HPDE6-E6E7 (cell line): Measurements from ENCODE around the gene SPDYE1.
A peak's percentile ranks its signal among the peaks of the same experiment; 100 is the strongest.

Experiments
- DNase-seq: peaks from one replicate; pipeline ENCODE4 v3.0.0; 2011; ENCODE audit warnings: missing footprints; ENCODE audit errors: extremely low spot score

Gene SPDYE1

DNA sequence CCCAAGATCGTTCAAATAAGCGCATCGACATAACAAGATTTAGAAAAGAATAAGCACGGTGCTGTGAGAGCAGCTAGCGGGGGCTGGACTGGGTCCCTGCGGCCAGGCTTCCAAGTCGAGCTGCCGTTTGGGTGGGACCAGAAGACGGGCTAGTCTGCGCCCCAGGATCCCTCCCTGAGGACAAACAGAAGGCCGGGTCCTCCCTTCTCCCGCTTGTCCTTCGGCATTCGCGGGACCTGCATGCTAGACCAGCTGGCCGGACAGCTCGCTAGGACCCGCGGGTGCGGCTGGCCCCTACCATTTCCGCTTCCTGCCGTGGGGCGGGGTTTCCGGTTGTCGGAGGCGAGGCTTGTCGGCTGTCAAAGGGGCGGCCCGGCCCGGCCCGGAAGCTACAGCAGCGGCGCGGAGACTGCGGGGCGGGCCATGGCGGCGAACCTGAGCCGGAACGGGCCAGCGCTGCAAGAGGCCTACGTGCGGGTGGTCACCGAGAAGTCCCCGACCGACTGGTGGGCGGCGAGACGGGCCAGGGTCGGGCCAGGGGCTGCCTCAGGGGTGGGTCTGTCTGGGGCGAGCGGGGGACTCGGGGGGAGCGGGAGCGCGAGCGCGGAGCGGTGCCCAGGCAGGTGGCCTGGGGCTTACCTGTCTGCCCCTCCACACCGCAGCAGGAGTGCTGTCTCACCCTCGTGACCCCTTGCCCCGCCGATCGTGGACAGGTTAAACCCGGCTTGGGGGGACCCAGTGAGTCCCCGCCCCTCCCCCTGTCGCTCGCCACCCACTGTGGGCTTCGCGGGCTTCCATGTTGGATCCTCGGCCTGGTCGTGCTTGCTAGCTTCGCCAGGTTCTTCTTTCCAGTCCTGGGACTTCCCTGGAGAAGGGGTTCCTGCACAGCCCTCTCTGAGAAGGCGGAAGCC, 46.9 kb downstream of the SPDYE1 start, which contains the start of gene DBNL:
TSS of gene DBNL (plus strand) at position 388 of the 911 bp plus-strand sequence. CDS start at position 424, 36 bp downstream.
- peak; percentile 83 for DNase-seq

DNA sequence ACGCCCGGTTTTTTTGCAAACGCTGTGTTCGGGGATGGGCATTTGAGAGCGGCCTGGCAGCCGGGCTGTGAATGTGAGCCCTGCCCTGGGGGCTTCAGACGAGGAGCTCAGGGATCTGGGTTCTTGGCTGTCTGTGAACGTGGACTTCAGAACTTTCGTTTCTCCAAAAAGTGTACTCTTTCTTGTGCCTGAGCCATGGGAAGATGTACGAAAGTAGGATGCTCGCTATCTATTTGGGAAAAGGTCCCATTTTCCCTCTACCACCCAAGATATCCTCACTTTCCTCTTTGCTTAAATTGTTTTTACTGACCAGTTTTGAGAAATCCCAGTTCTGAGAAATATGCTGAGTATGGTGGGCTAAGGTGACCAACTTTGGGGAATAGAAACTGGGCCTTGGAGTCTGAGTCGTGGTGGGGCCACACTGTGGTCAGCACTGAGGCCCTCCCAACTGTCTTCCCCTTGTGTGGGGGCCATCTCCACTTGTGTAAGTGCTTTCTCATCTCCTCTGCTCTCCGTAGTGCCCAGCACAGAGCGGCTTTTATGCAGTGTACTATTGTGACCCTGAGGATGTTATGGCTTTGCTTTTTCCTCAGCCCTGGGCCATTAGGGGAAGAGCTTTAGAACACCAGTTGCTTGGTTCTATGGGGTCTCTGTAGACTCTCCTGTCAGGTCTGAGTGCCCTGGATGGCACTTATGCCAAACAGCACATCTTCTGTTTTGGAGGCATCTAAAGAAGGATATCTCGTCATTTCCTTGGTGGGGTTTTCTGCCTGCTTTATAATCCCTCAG, 47.7 kb downstream of the SPDYE1 start:
- no peak for DNase-seq

DNA sequence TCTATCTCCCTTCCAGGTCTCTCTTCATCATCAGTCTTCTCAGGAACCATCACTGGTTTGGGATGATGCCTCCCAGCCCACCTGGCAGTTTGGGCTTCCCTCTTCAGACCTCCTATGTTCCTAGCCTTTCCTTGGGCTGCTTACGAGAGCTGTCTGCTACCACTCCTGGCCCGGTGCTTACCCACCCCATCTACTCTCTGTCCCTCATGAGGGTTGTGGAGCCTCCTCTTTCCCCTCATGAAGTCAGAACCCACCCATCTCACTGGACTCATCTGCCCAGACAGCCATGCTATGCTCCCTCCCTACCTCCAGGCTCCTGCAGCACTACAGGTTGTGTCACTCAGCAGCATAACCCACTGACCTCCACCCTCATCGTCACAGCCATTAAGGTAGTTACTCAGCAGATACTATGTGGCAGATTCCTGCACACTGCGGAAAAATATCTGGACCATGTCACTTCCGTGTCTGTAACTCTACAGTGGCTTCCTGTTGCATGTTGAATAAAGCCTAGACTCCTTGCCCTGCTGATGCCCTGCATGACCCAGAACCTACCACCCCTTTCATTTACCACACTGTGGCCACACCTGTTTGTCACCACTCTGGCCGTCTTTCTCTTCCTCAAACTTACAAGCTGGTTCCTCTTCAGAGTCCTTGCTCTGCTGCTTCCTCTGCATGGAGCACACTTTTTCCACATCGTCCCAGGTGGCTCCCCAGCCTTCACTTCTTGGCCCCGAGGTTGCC, 48.8 kb downstream of the SPDYE1 start:
- no peak for DNase-seq

DNA sequence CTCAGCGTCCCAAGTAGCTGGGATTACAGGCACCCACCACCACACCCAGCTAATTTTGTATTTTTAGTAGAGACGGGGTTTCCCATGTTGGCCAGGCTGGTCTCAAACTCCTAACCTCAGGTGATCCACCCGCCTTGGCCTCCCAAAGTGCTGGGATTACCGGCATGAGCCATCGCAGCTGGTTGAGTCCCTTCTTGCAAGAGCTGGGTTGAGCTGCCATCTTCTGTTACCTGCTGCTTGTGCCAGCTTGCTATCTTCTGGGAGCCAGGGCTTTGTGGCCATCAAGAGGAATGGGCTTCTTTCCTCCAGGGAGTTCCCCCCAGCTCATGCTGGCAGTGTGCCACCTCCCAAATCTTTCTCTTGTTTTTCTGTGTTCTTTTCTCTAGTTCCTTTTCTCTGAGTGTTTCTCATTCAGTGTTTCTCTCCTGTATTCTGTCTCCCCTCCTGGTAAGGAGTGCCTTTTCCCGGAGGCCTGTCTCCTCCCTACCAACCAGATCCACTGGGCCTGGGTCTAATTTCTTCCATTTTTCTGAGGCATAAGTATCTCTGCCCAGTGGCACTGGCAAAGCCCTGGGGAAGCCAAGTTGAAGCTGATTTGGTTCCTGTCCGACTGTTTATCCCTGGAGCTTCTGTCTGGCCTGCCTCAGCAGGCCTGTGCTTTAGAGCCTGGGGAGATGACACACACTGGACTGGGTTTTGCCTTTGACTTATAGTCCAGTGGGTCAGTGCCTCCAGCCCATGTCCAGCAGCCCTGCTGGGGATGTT, 50.5 kb downstream of the SPDYE1 start:
- no peak for DNase-seq

DNA sequence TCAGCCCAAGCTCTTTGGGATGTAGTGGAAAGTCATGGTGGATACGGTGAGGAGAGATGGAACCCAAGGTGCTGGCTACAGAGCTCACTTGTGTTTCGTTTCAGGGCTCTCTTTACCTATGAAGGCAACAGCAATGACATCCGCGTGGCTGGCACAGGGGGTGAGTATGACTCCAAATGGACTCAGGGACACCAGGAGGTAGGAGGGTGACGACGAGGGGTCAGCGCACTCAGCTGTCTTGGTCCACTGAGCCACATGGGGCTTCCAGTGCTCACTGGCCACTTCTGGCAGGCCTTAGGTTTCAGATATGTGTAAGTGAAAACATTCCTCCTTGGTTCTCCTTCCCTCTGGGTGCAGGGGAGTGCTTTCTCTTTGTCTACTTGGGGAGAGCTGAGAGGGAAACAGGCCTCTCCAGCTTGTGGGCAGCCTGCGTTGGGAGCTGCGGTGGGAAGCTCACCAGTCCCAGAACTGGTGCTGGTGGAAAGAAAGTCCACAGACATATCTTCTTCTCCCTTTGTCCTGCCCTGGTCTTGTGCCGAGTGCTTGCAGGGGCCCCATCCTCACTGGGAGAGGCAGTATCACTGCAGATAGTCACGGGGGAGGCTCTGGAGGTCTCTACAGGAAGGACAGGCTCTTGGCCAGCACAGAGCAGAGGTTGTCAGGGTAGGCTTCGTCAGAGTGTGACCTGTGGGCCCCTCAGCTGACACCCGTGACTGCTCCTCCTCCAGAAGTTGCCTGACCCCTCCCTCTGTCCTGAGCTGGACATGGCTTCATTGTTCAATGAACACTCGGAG, 52.6 kb downstream of the SPDYE1 start:
- DNase-seq = no peak

DNA sequence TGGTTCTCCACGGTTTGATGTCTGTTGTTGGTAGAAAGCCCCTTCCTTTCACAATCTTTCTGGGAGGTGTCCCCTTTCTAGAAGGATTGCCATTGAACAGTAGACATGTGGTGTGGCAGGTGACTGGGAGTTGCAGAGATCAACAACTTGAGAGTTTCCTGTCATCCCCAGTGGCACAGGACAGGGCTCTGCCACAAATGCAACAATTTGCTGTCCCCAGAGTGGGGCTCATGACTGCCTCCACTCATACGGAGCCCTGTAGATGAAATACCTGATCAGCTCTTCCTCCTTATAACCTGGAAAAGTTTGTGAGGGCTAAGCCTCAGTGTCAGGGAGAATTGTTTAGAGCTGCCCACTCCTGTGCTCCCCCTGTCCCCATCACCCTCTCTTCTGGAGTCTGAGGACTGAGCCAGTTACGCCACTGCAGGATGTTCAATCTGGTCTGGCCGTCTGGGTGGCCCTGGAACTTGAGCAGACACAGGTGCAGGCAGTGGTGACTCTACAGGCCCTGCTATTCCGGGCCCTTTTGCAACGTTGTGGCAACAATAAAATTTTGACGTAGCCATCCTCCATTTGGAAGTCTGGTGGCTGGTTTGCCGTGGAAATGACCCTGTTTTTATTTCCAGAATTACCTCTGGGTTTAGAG, 53.3 kb downstream of the SPDYE1 start:
- DNase-seq = no peak

DNA sequence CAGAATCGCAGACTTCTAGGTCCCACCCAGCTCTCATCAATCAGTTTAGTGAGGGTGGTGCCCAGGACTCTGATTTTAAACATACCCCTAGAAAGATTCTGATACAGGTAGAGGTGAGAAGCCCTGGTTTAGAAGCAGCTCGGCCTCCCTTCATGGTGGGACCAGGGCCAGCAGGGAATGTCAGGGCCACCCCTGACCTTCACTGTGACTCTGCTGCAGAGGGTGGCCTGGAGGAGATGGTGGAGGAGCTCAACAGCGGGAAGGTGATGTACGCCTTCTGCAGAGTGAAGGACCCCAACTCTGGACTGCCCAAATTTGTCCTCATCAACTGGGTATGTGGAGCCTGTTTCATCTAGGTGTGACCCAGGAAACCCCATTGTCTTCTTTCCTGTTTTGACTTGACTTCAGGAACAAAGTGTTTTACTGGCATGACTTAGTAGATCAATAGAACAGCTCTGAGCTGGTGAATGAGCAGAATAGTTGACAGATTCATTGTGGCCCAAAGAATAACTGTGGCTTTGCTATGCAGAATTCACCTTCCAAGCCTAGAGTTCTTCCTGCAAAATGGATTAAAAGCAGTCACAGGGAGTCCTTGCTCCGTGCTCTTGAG, 54.0 kb downstream of the SPDYE1 start:
- no peak for DNase-seq

DNA sequence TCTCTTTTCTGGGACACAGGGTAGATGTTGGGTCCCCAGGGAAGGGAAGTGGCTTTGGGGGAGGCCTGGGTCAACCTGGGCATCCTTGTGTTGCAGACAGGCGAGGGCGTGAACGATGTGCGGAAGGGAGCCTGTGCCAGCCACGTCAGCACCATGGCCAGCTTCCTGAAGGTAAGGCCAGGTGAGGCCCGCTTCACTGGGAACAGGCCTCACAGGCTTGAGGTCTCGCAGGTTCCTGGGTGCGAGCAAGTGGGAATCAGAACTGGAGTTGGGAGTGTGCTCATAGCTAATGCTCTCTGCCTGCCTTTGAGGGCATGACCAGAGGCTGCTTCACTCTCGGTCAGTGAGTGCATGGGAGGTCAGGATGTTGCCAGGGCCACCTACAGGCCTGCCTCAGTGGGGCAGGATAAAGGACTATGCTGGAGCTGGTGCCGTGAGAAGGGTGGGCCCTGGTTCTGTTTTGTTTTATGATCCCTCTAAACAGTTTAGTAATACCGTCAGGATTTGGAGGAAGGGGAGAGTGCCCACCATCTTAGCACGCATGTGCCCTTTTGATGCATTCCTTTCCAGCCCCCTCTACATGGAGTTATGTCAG, 55.2 kb downstream of the SPDYE1 start:
- DNase-seq = no peak

DNA sequence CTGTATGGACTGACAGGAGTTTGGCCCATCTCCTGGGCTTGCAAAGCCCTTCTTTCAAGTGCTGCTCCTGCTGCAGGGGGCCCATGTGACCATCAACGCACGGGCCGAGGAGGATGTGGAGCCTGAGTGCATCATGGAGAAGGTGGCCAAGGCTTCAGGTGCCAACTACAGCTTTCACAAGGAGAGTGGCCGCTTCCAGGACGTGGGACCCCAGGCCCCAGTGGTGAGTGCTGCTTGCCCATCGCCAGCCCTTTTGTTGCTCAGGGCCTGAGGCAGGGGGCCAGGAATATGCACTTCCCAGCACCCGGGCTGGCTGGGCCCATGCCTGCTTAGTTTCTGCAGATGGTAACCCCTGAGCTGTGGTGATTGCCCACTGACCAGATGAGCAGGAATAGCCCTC, 59.0 kb downstream of the SPDYE1 start:
- DNase-seq = no peak

DNA sequence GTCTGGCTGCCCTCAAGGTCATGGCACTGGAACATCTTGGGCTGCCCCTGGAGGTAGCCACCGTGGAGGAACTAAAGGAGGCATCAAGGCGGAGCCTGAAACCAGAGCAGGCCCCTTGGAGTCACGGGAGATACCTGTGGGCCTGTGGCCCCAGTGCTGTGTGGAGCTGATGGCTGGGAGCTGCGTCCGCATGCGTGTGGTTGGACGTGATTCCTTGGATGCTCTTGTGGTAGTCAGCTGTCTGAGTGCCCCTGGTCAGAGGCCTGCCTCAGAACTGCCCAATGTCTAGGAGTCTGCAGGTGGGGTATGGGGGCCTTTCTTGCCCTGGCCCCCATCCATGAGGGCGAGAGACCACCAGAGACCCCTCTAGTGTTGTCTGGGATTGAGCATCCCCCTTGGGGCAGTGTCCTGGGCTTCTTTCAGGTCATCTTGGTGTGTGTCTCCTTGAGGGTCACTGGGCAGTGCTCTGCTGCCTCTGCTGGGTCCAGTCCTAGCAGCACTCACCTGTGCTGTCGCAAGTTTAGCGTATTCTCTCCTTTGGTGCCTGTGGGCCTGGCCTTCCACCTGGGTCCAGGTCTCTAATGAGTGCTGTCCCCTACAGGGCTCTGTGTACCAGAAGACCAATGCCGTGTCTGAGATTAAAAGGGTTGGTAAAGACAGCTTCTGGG, 59.6 kb downstream of the SPDYE1 start:
- DNase-seq = no peak

DNA sequence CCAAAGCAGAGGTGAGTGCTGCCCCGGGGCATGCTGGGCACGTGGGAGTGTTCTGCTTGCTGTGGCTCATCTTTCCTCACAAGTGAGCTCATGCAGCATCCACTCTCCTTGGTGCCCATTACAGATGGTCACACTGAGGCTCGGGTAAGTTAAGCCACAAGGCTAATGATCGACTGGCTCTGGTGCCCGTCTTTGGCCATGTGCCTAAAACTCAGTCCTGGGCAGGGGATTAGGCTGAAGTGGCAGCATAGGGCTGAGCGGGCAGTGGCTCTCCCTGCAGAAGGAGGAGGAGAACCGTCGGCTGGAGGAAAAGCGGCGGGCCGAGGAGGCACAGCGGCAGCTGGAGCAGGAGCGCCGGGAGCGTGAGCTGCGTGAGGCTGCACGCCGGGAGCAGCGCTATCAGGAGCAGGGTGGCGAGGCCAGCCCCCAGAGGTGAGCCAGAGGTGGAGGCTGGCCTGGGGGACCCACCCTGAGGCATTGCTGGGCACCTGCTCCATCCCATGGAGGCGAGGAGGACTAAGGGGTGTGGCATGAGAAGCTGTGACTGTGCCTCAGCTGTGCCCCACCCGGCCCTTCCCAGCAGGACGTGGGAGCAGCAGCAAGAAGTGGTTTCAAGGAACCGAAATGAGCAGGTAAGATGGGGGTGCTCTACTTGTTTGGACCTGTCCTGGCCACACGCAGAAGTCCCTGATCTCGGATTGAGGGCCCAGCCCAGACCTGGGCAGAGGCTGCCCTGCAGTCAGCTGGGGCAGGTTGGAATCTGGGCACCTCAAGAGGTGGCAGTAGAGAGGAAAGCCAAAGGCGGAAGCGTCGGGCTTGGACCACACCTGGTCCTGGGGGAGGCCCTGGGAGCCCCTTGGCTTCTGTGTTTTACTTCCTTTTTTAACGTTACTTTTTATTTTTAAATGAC, 60.4 kb downstream of the SPDYE1 start:
- DNase-seq = peak; percentile 72

DNA sequence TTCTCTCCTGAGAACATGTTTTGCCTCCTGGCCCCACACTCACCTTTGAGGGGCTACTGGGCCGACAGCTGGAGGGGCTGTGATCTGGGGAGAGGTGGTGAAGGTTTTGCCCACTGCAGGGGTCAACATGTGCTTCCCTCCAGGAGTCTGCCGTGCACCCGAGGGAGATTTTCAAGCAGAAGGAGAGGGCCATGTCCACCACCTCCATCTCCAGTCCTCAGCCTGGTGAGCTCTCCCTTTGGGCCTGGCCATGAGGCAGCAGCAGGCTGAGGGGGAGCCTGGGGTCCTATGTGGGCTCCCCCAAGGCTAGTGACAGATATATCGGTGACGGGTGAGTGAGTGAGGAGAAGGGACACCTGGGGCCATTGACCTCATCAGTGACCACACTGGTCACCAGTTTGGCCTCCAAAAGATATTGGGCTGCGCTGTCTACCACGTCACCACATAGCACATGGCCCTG, 61.1 kb downstream of the SPDYE1 start:
- no peak for DNase-seq

DNA sequence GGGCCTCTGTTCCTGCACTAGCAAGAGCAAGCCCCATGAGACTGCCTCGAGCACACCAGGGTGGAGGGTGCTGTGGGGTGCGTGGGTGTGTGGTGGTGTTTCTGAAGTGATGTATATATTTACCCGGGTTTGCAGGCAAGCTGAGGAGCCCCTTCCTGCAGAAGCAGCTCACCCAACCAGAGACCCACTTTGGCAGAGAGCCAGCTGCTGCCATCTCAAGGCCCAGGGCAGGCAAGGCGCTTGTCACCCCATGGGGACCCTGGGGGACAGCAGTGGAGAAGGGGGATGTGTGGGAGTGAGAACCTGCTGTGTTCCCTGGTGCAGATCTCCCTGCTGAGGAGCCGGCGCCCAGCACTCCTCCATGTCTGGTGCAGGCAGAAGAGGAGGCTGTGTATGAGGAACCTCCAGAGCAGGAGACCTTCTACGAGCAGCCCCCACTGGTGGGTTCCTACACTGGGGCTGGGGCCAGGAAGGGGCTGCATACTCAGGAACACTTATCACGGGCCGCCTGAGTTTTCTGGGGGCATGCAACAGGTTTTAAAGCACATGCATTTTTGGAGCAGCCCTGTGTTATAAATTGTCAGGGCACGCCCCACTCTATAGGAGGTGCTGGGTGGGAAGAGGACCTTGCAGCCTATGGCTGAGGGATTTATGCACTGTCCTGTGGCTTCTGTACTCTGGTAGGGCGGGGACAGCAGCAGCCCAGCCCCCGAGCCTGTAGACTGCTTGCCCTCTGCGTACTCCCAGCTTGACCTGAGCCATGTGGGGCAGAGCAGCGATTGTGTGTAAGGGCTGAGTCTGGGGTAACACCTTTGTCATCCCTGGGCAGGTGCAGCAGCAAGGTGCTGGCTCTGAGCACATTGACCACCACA, 61.8 kb downstream of the SPDYE1 start:
- no peak for DNase-seq
